H9 (cell line): ENCODE data around the gene LGALS12. TPM values are rescaled to one million over a fixed set of nuclear protein-coding genes. Genes with fewer than 3 reads are reported as not detected.

Source experiments
- DNase-seq: peaks from one replicate; pipeline ENCODE4 v3.0.0-alpha.2; 2017
- H2AFZ ChIP-seq: one replicate; pipeline ENCODE4 v1.6.1; 2013; ENCODE audit warnings: mild to moderate bottlenecking, low read length, control low read depth, moderate library complexity
- H2AK5ac ChIP-seq: 2 replicates; pipeline ENCODE4 v1.6.1; 2013; ENCODE audit warnings: low read length, control low read depth, mixed read lengths; ENCODE audit not compliant: insufficient read length
- H2BK120ac ChIP-seq: one replicate; pipeline ENCODE4 v1.6.1; 2013; ENCODE audit warnings: low read depth, mild to moderate bottlenecking, low read length, control low read depth, inconsistent platforms; ENCODE audit not compliant: poor library complexity, severe bottlenecking
- H2BK12ac ChIP-seq: 2 replicates; pipeline ENCODE4 v1.6.1; 2013; ENCODE audit warnings: low read length, control low read depth, mixed read lengths, low read depth; ENCODE audit not compliant: insufficient read length
- H2BK15ac ChIP-seq: 2 replicates; pipeline ENCODE4 v1.6.1; 2013; ENCODE audit warnings: low read depth, low read length, control low read depth
- H2BK20ac ChIP-seq: one replicate; pipeline ENCODE4 v1.6.1; 2013; ENCODE audit warnings: low read depth, mild to moderate bottlenecking, low read length, control low read depth, inconsistent platforms; ENCODE audit not compliant: poor library complexity, severe bottlenecking
- H2BK5ac ChIP-seq: 2 replicates; pipeline ENCODE4 v1.6.1; 2013; ENCODE audit warnings: low read length, control low read depth, mixed read lengths; ENCODE audit not compliant: insufficient read length
- H3K14ac ChIP-seq: 2 replicates; pipeline ENCODE4 v1.6.1; 2013; ENCODE audit warnings: low read length, control low read depth; ENCODE audit not compliant: insufficient read depth
- H3K18ac ChIP-seq: 2 replicates; pipeline ENCODE4 v1.6.1; 2013; ENCODE audit warnings: low read depth, mild to moderate bottlenecking, mixed read lengths, low read length, control low read depth; ENCODE audit not compliant: insufficient read length
- H3K23ac ChIP-seq: 2 replicates; pipeline ENCODE4 v1.6.1; 2013; ENCODE audit warnings: low read length, control low read depth, mixed read lengths, low read depth; ENCODE audit not compliant: insufficient read length
- H3K23me2 ChIP-seq: 2 replicates; pipeline ENCODE4 v1.6.1; 2013; ENCODE audit warnings: low read depth, mild to moderate bottlenecking, mixed read lengths, low read length, control low read depth; ENCODE audit not compliant: insufficient read length, poor library complexity, severe bottlenecking
- H3K27ac ChIP-seq: 2 replicates; pipeline ENCODE4 v1.5.1; 2013; ENCODE audit warnings: low read length, control low read depth, mixed read lengths, low read depth; ENCODE audit not compliant: insufficient read length
- H3K27me3 ChIP-seq: 2 replicates; pipeline ENCODE4 v1.6.1; 2013; ENCODE audit warnings: low read length, control low read depth, inconsistent platforms; ENCODE audit not compliant: insufficient read depth
- H3K4ac ChIP-seq: 2 replicates; pipeline ENCODE4 v1.6.1; 2013; ENCODE audit warnings: low read depth, mild to moderate bottlenecking, control low read depth, inconsistent platforms, low read length, moderate library complexity
- H3K4me1 ChIP-seq: 2 replicates; pipeline ENCODE4 v1.6.1; 2013; ENCODE audit warnings: low read length, control low read depth, inconsistent platforms; ENCODE audit not compliant: insufficient read depth
- H3K4me2 ChIP-seq: 2 replicates; pipeline ENCODE4 v1.6.1; 2013; ENCODE audit warnings: low read length, control low read depth, mixed read lengths; ENCODE audit not compliant: insufficient read length, insufficient read depth
- H3K56ac ChIP-seq: 2 replicates; pipeline ENCODE4 v1.6.1; 2013; ENCODE audit warnings: low read depth, mild to moderate bottlenecking, mixed read lengths, low read length, control low read depth; ENCODE audit not compliant: insufficient read length
- H3K79me1 ChIP-seq: 2 replicates; pipeline ENCODE4 v1.6.1; 2013; ENCODE audit warnings: low read depth, mild to moderate bottlenecking, moderate library complexity, low read length, control low read depth, inconsistent platforms; ENCODE audit not compliant: insufficient read depth, poor library complexity, severe bottlenecking
- H3K79me2 ChIP-seq: 2 replicates; pipeline ENCODE4 v1.6.1; 2013; ENCODE audit warnings: low read length, control low read depth, inconsistent platforms; ENCODE audit not compliant: insufficient read depth
- H3K9ac ChIP-seq: 2 replicates; pipeline ENCODE4 v1.6.1; 2013; ENCODE audit warnings: low read length, control low read depth, mixed read lengths; ENCODE audit not compliant: insufficient read length; ENCODE audit errors: extremely low read depth
- H3K9me3 ChIP-seq: one replicate; pipeline ENCODE4 v1.6.1; 2013; ENCODE audit warnings: low read depth, low read length, inconsistent platforms; ENCODE audit not compliant: control insufficient read depth
- H3T11ph ChIP-seq: one replicate; pipeline ENCODE4 v1.6.1; 2013; ENCODE audit warnings: mild to moderate bottlenecking, low read length, control low read depth, inconsistent platforms
- H4K20me1 ChIP-seq: one replicate; pipeline ENCODE4 v1.6.1; 2013; ENCODE audit not compliant: control insufficient read depth, insufficient read length, insufficient read depth
- H4K5ac ChIP-seq: 2 replicates; pipeline ENCODE4 v1.6.1; 2013; ENCODE audit warnings: low read depth, mild to moderate bottlenecking, mixed read lengths, low read length, control low read depth; ENCODE audit not compliant: insufficient read length
- H4K8ac ChIP-seq: replicated peaks from 2 replicates; pipeline ENCODE4 v1.6.1; 2013; ENCODE audit warnings: low read length, control low read depth, mixed read lengths, low read depth; ENCODE audit not compliant: insufficient read length
- H4K91ac ChIP-seq: 2 replicates; pipeline ENCODE4 v1.6.1; 2013; ENCODE audit warnings: low read depth, mild to moderate bottlenecking, moderate library complexity, mixed read lengths, low read length, control low read depth; ENCODE audit not compliant: insufficient read length
- H3K27ac Mint-ChIP-seq, 3 experiments: 2 replicates in 2 of 3; 3 replicates in 1 of 3; pipeline ENCODE4 v1.8.0; 2020 to 2021; ENCODE audit warnings: mixed read lengths in 3 of 3, mild to moderate bottlenecking in 1 of 3, moderate library complexity in 1 of 3
- H3K27me3 Mint-ChIP-seq: 2 replicates; pipeline ENCODE4 v1.8.0; 2021; ENCODE audit warnings: low read depth, mild to moderate bottlenecking, moderate library complexity, mixed read lengths
- H3K36me3 Mint-ChIP-seq, 3 experiments: 2 replicates in 2 of 3; 3 replicates in 1 of 3; pipeline ENCODE4 v1.8.0; 2020 to 2021; ENCODE audit warnings: low read depth in 3 of 3, mixed read lengths in 3 of 3; ENCODE audit not compliant: insufficient read depth in 1 of 3
- H3K4me1 Mint-ChIP-seq, 2 experiments: 2 replicates each; pipeline ENCODE4 v1.8.0; 2020; ENCODE audit warnings: mixed read lengths in 2 of 2
- H3K4me3 Mint-ChIP-seq, 2 experiments: 2 replicates in 1 of 2; 3 replicates in 1 of 2; pipeline ENCODE4 v1.8.0; 2020 to 2021; ENCODE audit warnings: mild to moderate bottlenecking in 2 of 2, mixed read lengths in 2 of 2, moderate library complexity in 1 of 2
- H3K9me3 Mint-ChIP-seq, 2 experiments: 2 replicates in 1 of 2; 3 replicates in 1 of 2; pipeline ENCODE4 v1.8.0; 2020; ENCODE audit warnings: mild to moderate bottlenecking in 2 of 2, mixed read lengths in 2 of 2, moderate library complexity in 1 of 2
- CTCF ChIP-seq: fragments of 200-600 bp; sonication (generic); conservative IDR thresholded peaks from 3 replicates; pipeline ENCODE4 v1.8.0; 2021; ENCODE audit warnings: antibody characterized with exemption, mild to moderate bottlenecking
- WGBS: extraction: QIAGEN DNeasy Blood & Tissue Kit; methylation state at CpG from one replicate; pipeline ENCODE4 v1.1.7; 2013; ENCODE audit warnings: missing lambda C conversion rate, low lambda C conversion rate, mixed read lengths; ENCODE audit not compliant: insufficient read length; ENCODE audit errors: extremely low coverage; 5-methylcytosine and 5-hydroxymethylcytosine counted together
- total RNA-seq: library from RNA; stranded (reverse); gene quantifications from 2 replicates; pipeline ENCODE4 v1.2.1, GENCODE V29; 2021

LGALS12 gene
- total RNA-seq, 1 experiment from 2014 or later = 1.9 TPM

GRCh38 chr11:63493127-63493526 is 12.8 kb upstream of the LGALS12 start:
- WGBS = no CpG with 5 or more reads among the region's 1 CpG
- Mint-ChIP-seq H3K27me3 (no peaks in the 10 kb centered on the region), H3K4me3 (no peak overlapping the region), H3K4me1 (peaks cover 36 to 43% of the 10 kb centered on the region in 2 experiments), H3K36me3 (peaks cover 0 to 27% (median 5%) of the 10 kb centered on the region in 3 experiments; a peak in 4 of 7 replicates), H3K27ac (no peak overlapping the region), H3K9me3 (peaks cover 8 to 19% of the 10 kb centered on the region in 2 experiments)
- 0 out of 2 replicates have a peak, but pooled peaks cover 2% of the 10 kb centered on the region for H3K4me1 ChIP-seq
- H2BK5ac ChIP-seq = no peak overlapping the region
- no peak overlapping the region for H4K8ac ChIP-seq
- peaks cover 18% of the 10 kb centered on the region for H3K23me2 ChIP-seq
- H3T11ph ChIP-seq = no peak overlapping the region
- H4K91ac ChIP-seq = no peak overlapping the region
- H3K23ac ChIP-seq = no peak overlapping the region
- H3K79me2 ChIP-seq = no peaks in the 10 kb centered on the region
- H4K20me1 ChIP-seq = no peaks in the 10 kb centered on the region
- H3K56ac ChIP-seq = no peak overlapping the region
- H2AFZ ChIP-seq = no peak overlapping the region
- 0 out of 2 replicates have a peak, but pooled peaks cover 2% of the 10 kb centered on the region for H3K27me3 ChIP-seq
- H4K5ac ChIP-seq = no peak overlapping the region
- H3K4me2 ChIP-seq = no peak overlapping the region
- no peak overlapping the region for H3K14ac ChIP-seq
- no peak overlapping the region for H3K18ac ChIP-seq
- no peak overlapping the region for H3K9ac ChIP-seq
- H3K4ac ChIP-seq = no peak overlapping the region
- H3K9me3 ChIP-seq = peaks cover 5% of the 10 kb centered on the region
- TF ChIP-seq CTCF = no peak
- H2BK15ac ChIP-seq = no peak overlapping the region
- H2BK20ac ChIP-seq = no peak overlapping the region
- no peak overlapping the region for H2BK120ac ChIP-seq
- no peak for DNase-seq
- no peak overlapping the region for H2AK5ac ChIP-seq
- H3K79me1 ChIP-seq = no peaks in the 10 kb centered on the region
- no peak overlapping the region for H2BK12ac ChIP-seq
- no peak overlapping the region for H3K27ac ChIP-seq
